B cell (primary cell): Measurements from ENCODE around the gene USP49. TPM values are rescaled to one million over a fixed set of nuclear protein-coding genes. Genes with fewer than 3 reads are reported as not detected.

ENCODE experiments used
- ATAC-seq: fragments of 200-7000 bp; cut with Tn5 transposase; one replicate; pipeline ENCODE4 v1.10.0; 2021; ENCODE audit warnings: low read depth, mild to moderate bottlenecking, moderate number of reproducible peaks, moderate library complexity
- CTCF ChIA-PET: fragments of 350-600 bp; sonication (Branson Sonifier 250); formaldehyde crosslinking; loops from one replicate; lab custom pipeline; 2021; ENCODE audit warnings: antibody characterized with exemption, inconsistent platforms; lab: Charles Lee
- POLR2A ChIA-PET: fragments of 350-600 bp; sonication (Branson Sonifier 250); formaldehyde crosslinking; loops from one replicate; lab custom pipeline; 2021; ENCODE audit warnings: antibody characterized with exemption; lab: Charles Lee
- DNase-seq: peaks from one replicate; pipeline ENCODE4 v3.0.0; 2013
- H2AFZ ChIP-seq: 2 replicates; pipeline ENCODE4 v1.6.1; 2012; ENCODE audit warnings: mild to moderate bottlenecking, low read depth, low read length; ENCODE audit not compliant: insufficient read depth, poor library complexity, severe bottlenecking
- H3K27ac ChIP-seq, 2 donors: 1 replicate in 1 of 2; 2 replicates in 1 of 2; pipeline ENCODE4 v1.5.1; 2012 to 2013; ENCODE audit warnings: low read length in 2 of 2, mild to moderate bottlenecking in 2 of 2, moderate library complexity in 1 of 2
- H3K27me3 ChIP-seq, 4 experiments: fragments of 200-600 bp in 1 of 4; sonication (generic) in 1 of 4; replicated peaks in 1 of 4; 1 replicate in 2 of 4; 2 replicates in 2 of 4; pipeline versions ENCODE4 v1.6.1 to v1.7.0; 2013 to 2016; ENCODE audit warnings: low read length in 3 of 4, mild to moderate bottlenecking in 2 of 4, mixed read lengths in 1 of 4, moderate library complexity in 1 of 4; ENCODE audit not compliant: insufficient read depth in 4 of 4, control insufficient read depth in 3 of 4; ENCODE audit errors: control extremely low read depth in 1 of 4
- H3K36me3 ChIP-seq, 2 experiments: replicated peaks in 1 of 2; 1 replicate in 1 of 2; 2 replicates in 1 of 2; pipeline versions ENCODE4 v1.6.1 to v1.7.1; 2013; ENCODE audit warnings: low read length in 1 of 2; ENCODE audit not compliant: insufficient read depth in 2 of 2, control insufficient read depth in 1 of 2; ENCODE audit errors: control extremely low read depth in 1 of 2, extremely low read depth in 1 of 2
- H3K4me1 ChIP-seq, 2 donors: fragments of 200-600 bp in 1 of 2; sonication (generic) in 1 of 2; 1 replicate in 1 of 2; 2 replicates in 1 of 2; pipeline versions ENCODE4 v1.5.1 to v1.6.1; 2013 to 2017; ENCODE audit warnings: low read length in 2 of 2; ENCODE audit not compliant: control insufficient read depth in 2 of 2, insufficient read depth in 2 of 2
- H3K4me2 ChIP-seq: replicated peaks from 2 replicates; pipeline ENCODE3; 2012; ENCODE audit warnings: mild to moderate bottlenecking, low read depth, low read length; ENCODE audit not compliant: poor library complexity, severe bottlenecking
- H3K4me3 ChIP-seq, 5 experiments: fragments of 200-600 bp in 1 of 5; sonication (generic) in 1 of 5; 1 replicate in 3 of 5; 2 replicates in 2 of 5; pipeline versions ENCODE4 v1.5.1 to v1.7.0; 2011 to 2016; ENCODE audit warnings: low read length in 4 of 5, mild to moderate bottlenecking in 4 of 5, low read depth in 2 of 5, control low read depth in 1 of 5, moderate library complexity in 1 of 5; ENCODE audit not compliant: insufficient read depth in 1 of 5; ENCODE audit errors: control extremely low read depth in 1 of 5, extremely low read depth in 1 of 5
- H3K79me2 ChIP-seq: fragments of 200-600 bp; sonication (generic); one replicate; pipeline ENCODE4 v1.6.0; 2016; ENCODE audit warnings: low read length; ENCODE audit not compliant: control insufficient read depth, insufficient read depth
- H3K9ac ChIP-seq: fragments of 200-600 bp; sonication (generic); 2 replicates; pipeline ENCODE4 v1.6.1; 2017; ENCODE audit warnings: mild to moderate bottlenecking, low read length, moderate library complexity
- H3K9me3 ChIP-seq, 3 donors: one replicate each; pipeline versions ENCODE4 v1.6.1 to v1.7.1; 2013; ENCODE audit warnings: low read length in 2 of 3; ENCODE audit not compliant: control insufficient read depth in 2 of 3, insufficient read depth in 1 of 3; ENCODE audit errors: control extremely low read depth in 1 of 3
- H4K20me1 ChIP-seq: 2 replicates; pipeline ENCODE4 v1.6.0; 2012; ENCODE audit warnings: mild to moderate bottlenecking, low read length; ENCODE audit not compliant: insufficient read depth, control insufficient read depth, poor library complexity, severe bottlenecking
- H3K27ac Mint-ChIP-seq: one replicate; pipeline ENCODE4 v1.8.0; 2021; ENCODE audit warnings: mixed read lengths
- H3K27me3 Mint-ChIP-seq: one replicate; pipeline ENCODE4 v1.8.0; 2021; ENCODE audit warnings: mixed read lengths
- H3K4me1 Mint-ChIP-seq: one replicate; pipeline ENCODE4 v1.8.0; 2021; ENCODE audit warnings: mixed read lengths
- H3K4me3 Mint-ChIP-seq: one replicate; pipeline ENCODE4 v1.8.0; 2021; ENCODE audit warnings: mixed read lengths
- H3K9me3 Mint-ChIP-seq: one replicate; pipeline ENCODE4 v1.8.0; 2022; ENCODE audit warnings: mixed read lengths; ENCODE audit not compliant: insufficient read depth
- CTCF ChIP-seq: fragments of 200-600 bp; IDR thresholded peaks from one replicate; pipeline ENCODE4 v1.8.0; 2022; ENCODE audit warnings: antibody characterized with exemption, mild to moderate bottlenecking
- EZH2 ChIP-seq: IDR thresholded peaks from 2 replicates; pipeline ENCODE4 v1.6.1; 2012; ENCODE audit warnings: borderline replicate concordance, low read depth, mild to moderate bottlenecking, moderate library complexity, low read length; ENCODE audit not compliant: insufficient read depth, poor library complexity, severe bottlenecking
- WGBS: methylation state at CpG from one replicate; pipeline ENCODE4 v1.1.5; 2013; ENCODE audit warnings: missing lambda C conversion rate; ENCODE audit not compliant: insufficient coverage; 5-methylcytosine and 5-hydroxymethylcytosine counted together
- intact Hi-C: fragments of 100-400 bp; cut with micrococcal nuclease; formaldehyde crosslinking; loops from one replicate; pipeline ENCODE4 v1.10.0; 2022
- polyA plus RNA-seq: library from polyadenylated mRNA; depleted of rRNA; stranded (reverse); fragments of >200 nt; gene quantifications from 2 replicates; pipeline ENCODE4 v1.2.3, GENCODE V29; 2012
- total RNA-seq, 2 donors: library from RNA; stranded (reverse); fragments of 120-200 nt in 1 of 2; gene quantifications; 1 replicate in 1 of 2; 2 replicates in 1 of 2; pipeline versions ENCODE4 v1.2.3 to v1.2.4, GENCODE V29; 2013 to 2022

USP49 gene
- total and polyA plus RNA-seq, 2 donors (not counting 1 experiment from before 2014, with no cell fraction given), result 2.6 to 9.9 TPM

DNA sequence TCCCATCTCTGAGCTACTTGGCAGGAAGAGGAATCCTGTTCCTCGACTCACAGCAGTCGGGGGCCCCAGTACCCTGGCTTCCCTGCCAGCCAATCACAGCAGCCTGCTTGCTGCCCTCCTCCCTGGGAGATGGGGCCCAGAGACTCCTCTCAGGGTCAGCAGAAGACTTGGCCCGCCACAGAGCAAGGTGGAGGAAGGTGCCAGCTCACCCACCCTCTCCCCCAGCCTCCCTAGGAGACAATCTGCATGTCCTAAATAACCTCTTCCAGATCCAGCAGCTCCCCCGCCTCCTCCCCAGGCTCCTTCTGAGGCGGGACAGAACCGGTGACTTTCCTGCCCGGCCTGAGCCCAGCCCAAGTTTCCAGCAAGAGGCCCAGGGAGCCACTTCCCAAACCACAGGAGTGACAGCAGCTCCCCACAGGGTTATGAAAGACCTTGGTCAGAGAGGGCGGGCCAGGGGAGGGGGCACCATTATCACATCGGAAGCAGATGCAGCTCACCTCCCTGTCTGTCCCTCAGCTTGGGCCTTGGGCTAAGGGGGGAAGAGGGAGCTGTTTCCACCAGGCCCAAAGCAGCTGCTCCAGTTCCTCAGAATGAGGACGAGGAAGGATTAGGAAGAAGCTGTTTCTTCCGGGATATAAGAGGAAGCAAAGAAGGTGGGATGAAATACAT is 44.1 kb upstream of the USP49 start:
- Histone ChIP-seq H3K27ac (peak overlapping the region; percentile 37 to 67), H3K79me2 (peaks cover 82% of the 10 kb centered on the region), H2AFZ (peak overlapping the region; percentile 15), H3K36me3 (peaks cover 0 to 28% of the 10 kb centered on the region in 2 experiments), H3K4me1 (peaks cover 71 to 79% of the 10 kb centered on the region in 2 donors), H3K4me3 (peak overlapping the region in 2 of 5 experiments; percentile 18 to 31), H3K4me2 (peak overlapping the region; percentile 97), H3K27me3 (no peaks in the 10 kb centered on the region), H4K20me1 (peaks cover 100% of the 10 kb centered on the region), H3K9ac (peak overlapping the region; percentile 85), H3K9me3 (no peaks in the 10 kb centered on the region)
- intact Hi-C loops, result no loop called here
- peak overlapping the region; percentile 87 for H3K27ac Mint-ChIP-seq
- peak overlapping the region; percentile 85 for H3K4me3 Mint-ChIP-seq
- peaks cover 67% of the 10 kb centered on the region for H3K4me1 Mint-ChIP-seq
- 4% methylated on average over 9 of the region's 11 CpGs for WGBS
- ChIA-PET POLR2A (interaction anchor here (0.6 to 1.2 kb wide), 3 partner anchors 18 to 110 kb away, joined by 3 to 8 read pairs (median 4); partner anchors contain the start of genes BYSL, MED20 and TAF8), CTCF (interaction anchor here (0.9 to 12.5 kb wide), 11 partner anchors 11 to 152 kb away, joined by 3 to 263 read pairs (median 6); partner anchors contain the start of genes BYSL, MED20, TAF8 and TOMM6)
- no peak for DNase-seq
- TF ChIP-seq CTCF (no peak), EZH2 (no peak)
- no peak for ATAC-seq
- no peaks in the 10 kb centered on the region for H3K9me3 Mint-ChIP-seq
- no peaks in the 10 kb centered on the region for H3K27me3 Mint-ChIP-seq
